IPS DF 6.9 (cell line): ENCODE data around the gene SH2D4B.

ENCODE experiments used
- DNase-seq: peaks from one replicate; pipeline ENCODE4 v3.0.0-alpha.2; 2013; ENCODE audit warnings: low read depth, low spot score
- H3K27ac ChIP-seq: one replicate; pipeline ENCODE4 v1.5.1; 2013; ENCODE audit warnings: low read length, control low read depth
- H3K27me3 ChIP-seq: 2 replicates; pipeline ENCODE4 v1.6.1; 2013; ENCODE audit warnings: mild to moderate bottlenecking, low read length; ENCODE audit not compliant: control insufficient read depth, insufficient read depth
- H3K36me3 ChIP-seq: 2 replicates; pipeline ENCODE4 v1.6.1; 2013; ENCODE audit warnings: low read length; ENCODE audit not compliant: control insufficient read depth, insufficient read depth
- H3K4me1 ChIP-seq: 2 replicates; pipeline ENCODE4 v1.6.1; 2013; ENCODE audit warnings: low read length; ENCODE audit not compliant: control insufficient read depth, insufficient read depth
- H3K4me3 ChIP-seq: 2 replicates; pipeline ENCODE4 v1.5.1; 2013; ENCODE audit warnings: mild to moderate bottlenecking, low read length
- H3K9me3 ChIP-seq: 2 replicates; pipeline ENCODE4 v1.6.1; 2013; ENCODE audit warnings: low read length, inconsistent platforms; ENCODE audit not compliant: control insufficient read depth, insufficient read depth
- WGBS: extraction: QIAGEN DNeasy Blood & Tissue Kit; methylation state at CpG from one replicate; pipeline ENCODE4 v1.1.7; 2013; ENCODE audit warnings: mixed read lengths, missing lambda C conversion rate; ENCODE audit not compliant: insufficient read length, insufficient coverage; 5-methylcytosine and 5-hydroxymethylcytosine counted together

SH2D4B gene

GRCh38 chr10:80686734-80687475 lies 149.2 kb downstream of the SH2D4B start:
- H3K4me3 ChIP-seq = no peak overlapping the region
- no peaks in the 10 kb centered on the region for H3K4me1 ChIP-seq
- WGBS = no CpG with 5 or more reads among the region's 6 CpGs
- no peak for DNase-seq
- H3K27me3 ChIP-seq = no peaks in the 10 kb centered on the region
- H3K9me3 ChIP-seq = no peaks in the 10 kb centered on the region
- no peaks in the 10 kb centered on the region for H3K36me3 ChIP-seq
- no peak overlapping the region for H3K27ac ChIP-seq

DNA sequence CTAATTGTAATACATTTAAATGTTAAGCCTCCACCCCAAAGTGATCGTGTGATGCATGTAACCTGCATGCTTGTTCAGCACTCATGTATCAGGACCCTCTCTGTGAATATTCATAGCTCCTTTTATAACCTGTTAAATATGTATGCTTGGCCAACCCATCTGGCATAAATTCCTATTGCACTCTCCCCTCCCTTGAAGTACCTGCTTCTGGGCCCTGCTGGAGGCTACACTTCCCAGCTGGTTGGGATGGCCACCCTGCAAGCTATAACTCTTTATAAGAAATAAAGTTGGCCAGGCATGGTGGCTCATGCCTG lies 149.7 kb downstream of the SH2D4B start:
- Histone ChIP-seq H3K9me3 (no peaks in the 10 kb centered on the region), H3K27ac (no peak overlapping the region), H3K4me1 (no peaks in the 10 kb centered on the region), H3K36me3 (no peaks in the 10 kb centered on the region), H3K27me3 (no peaks in the 10 kb centered on the region), H3K4me3 (no peak overlapping the region)
- no CpG with 5 or more reads among the region's 1 CpG for WGBS
- no peak for DNase-seq

DNA sequence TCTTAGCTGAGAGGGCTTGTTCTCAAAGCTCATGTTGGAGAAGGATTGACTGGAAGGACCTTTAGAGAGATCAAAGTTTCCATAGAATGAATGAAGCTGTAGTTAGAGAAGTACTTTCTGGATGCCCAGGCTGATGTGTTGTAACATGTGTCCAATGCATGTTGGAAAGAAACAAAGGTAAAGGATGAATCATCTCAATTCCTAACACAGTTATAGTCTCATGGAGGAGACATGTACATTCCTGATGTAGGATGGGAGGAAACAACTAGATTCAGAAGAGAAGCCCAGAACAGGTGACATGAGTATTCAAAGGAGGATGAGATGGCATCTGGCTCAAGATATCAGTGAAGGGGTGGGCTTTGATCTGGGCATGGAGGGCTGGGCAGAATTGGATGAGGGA lies 152.7 kb downstream of the SH2D4B start:
- H3K36me3 ChIP-seq = no peaks in the 10 kb centered on the region
- no peaks in the 10 kb centered on the region for H3K4me1 ChIP-seq
- H3K27me3 ChIP-seq = no peaks in the 10 kb centered on the region
- H3K27ac ChIP-seq = no peak overlapping the region
- no peaks in the 10 kb centered on the region for H3K9me3 ChIP-seq
- DNase-seq = no peak
- H3K4me3 ChIP-seq = no peak overlapping the region

- Histone ChIP-seq H3K27ac (no peak overlapping the region), H3K4me3 (no peak overlapping the region), H3K9me3 (no peaks in the 10 kb centered on the region), H3K36me3 (no peaks in the 10 kb centered on the region), H3K4me1 (no peaks in the 10 kb centered on the region; the same call in 1 of the 2 replicates), H3K27me3 (no peaks in the 10 kb centered on the region)
- DNase-seq = no peak
Observed at GRCh38 chr10:80691441-80691840, 153.7 kb downstream of the SH2D4B start.

DNA sequence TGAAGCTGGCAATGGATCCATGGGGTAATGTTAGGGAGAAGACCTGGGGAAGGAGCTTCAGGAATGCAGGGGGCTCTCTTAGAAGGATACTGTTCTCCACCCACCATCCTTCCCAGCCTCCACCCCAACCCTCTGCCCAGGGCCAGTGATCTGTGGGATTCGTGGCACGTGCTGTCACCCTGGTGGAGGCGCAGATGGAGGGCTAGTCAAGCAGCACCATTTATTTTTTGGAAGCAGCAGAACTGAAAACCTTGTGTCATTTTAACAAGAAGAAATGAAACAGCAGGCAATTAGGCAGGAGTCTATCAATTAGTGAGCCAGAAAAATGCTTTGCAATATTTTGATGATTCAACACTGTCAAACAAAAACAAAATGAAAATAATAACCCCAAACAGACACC lies 155.9 kb downstream of the SH2D4B start:
- H3K4me3 ChIP-seq = no peak overlapping the region
- no peaks in the 10 kb centered on the region for H3K9me3 ChIP-seq
- no peak overlapping the region for H3K27ac ChIP-seq
- H3K4me1 ChIP-seq = no peaks in the 10 kb centered on the region; the same call in 1 of the 2 replicates
- no peaks in the 10 kb centered on the region for H3K27me3 ChIP-seq
- DNase-seq = no peak
- no peaks in the 10 kb centered on the region for H3K36me3 ChIP-seq
- WGBS = no CpG with 5 or more reads among the region's 3 CpGs

GRCh38 chr10:80694930-80695329 lies 157.2 kb downstream of the SH2D4B start:
- no CpG with 5 or more reads among the region's 5 CpGs for WGBS
- no peaks in the 10 kb centered on the region for H3K27me3 ChIP-seq

More at GRCh38 chr10:80694930-80695329, 157.2 kb downstream of the SH2D4B start:
- no peaks in the 10 kb centered on the region for H3K36me3 ChIP-seq
- no peak overlapping the region for H3K4me3 ChIP-seq
- peaks cover 2% of the 10 kb centered on the region for H3K4me1 ChIP-seq
- H3K9me3 ChIP-seq = no peaks in the 10 kb centered on the region
- no peak overlapping the region for H3K27ac ChIP-seq
- no peak for DNase-seq
